IPS-11a (cell line): ENCODE measurements around the gene TSPAN12.
"Not testable (repeated sequence)": the region's sequence is repeated elsewhere in the genome, so short reads cannot be mapped to it uniquely, and the experiment has no call there.

Experiments
- H3K4me3 ChIP-seq: one replicate; pipeline ENCODE4 v1.5.1; 2013; ENCODE audit warnings: low read depth, low read length, control low read depth

Gene TSPAN12

GRCh38 chr7:120857588-120858573 is at the start of gene TSPAN12:
TSPAN12 (minus strand) TSS chr7:120858144; CDS start chr7:120856763, 1,381 bp downstream.
- peak within 1 kb of the TSS; percentile 60 for H3K4me3 ChIP-seq

DNA sequence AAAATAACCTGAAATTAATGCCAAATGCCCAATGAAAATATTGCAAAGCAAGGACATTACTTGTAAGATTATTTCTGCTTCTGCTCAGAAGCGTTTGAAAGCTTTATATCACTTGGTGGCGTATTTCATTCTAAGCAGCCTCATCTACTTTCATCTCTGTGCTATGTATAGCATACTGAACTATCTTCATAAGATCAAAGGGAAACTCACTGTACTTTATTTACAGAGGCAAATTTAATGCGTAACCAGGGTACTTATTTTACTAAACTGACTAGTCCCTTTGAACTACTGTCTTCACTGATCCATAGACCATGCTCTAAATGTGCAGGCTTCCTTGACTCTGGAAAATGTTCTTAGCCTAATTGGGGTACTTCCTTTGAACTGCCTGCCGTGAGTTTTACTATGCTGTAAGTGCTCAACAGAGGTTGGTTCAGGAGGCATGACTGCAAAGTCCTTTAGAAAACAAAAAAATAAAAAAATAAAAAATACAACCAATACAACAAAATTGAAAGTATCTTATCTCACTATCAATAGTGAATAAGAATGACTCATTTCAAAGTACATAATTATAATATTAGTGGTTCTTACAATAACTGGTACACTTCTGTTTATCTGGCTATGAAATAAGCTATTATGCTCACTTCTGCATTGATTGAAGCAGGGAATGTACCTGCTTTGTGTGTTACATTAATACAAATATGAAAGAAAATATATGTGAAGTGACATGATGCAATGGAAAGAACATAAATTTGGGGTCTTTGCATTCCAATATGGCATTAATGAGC is 41.0 kb upstream of the TSPAN12 start:
- no peak overlapping the region for H3K4me3 ChIP-seq

- not testable (repeated sequence) for H3K4me3 ChIP-seq
Measured at GRCh38 chr7:120895253-120895652, 37.3 kb upstream of the TSPAN12 start.

GRCh38 chr7:120885602-120886001 is 27.7 kb upstream of the TSPAN12 start:
- not testable (repeated sequence) for H3K4me3 ChIP-seq

DNA sequence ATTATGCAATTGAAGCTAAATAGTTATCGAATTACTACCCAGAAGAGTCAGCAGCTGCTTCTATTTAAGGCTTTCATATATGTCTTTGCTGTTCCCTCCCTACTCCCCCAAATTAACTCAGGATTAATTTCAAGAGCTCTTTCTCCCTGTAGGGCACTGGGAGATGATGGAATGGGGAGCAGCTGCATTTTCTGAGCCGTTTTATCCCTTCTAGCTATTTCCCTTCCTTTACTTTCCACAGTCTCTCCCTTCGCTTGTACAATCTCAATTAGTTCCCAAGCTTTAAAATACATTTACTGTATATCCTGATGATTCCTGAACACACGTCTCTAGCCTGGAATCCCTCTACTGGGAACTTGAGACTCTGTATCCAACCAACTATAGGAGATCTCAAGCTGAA is 19.8 kb upstream of the TSPAN12 start:
- H3K4me3 ChIP-seq, result no peak overlapping the region

DNA sequence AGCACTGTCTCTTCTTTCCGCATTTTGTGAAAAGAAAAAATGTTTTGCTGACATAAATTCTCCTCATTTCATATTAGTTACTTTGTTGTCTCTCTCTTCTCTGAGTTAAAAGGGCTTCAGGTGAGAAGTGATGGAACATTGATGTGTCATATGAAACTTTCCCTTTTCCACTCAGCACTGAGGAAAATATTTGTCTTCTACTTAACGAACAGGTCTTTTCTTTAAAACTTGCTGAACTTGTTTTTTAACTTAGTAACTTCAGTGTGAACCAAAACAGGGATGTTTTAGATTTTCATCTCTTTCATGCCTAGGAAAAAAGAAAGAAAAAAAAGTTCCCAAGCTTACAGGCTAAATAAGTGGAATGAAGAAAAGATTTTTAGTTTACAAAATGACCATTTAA is 19.0 kb upstream of the TSPAN12 start:
- no peak overlapping the region for H3K4me3 ChIP-seq

DNA sequence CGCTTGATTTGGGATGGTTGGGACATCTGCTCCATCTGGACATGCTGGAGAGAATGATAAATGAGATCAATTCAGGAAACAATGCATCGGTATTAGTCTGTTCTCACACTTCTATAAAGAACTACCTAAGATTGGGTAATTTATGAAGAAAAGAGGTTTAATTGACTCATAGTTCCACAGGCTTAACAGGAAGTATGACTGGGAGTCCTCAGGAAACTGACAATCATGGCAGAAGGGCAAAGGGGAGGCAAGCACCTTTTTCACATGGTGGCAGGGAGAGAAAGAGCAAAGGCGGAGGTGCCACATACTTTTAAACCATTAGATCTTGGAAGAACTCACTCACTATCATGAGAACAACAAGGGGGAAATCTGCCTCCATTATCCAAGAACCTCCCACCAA is 16.8 kb upstream of the TSPAN12 start:
- H3K4me3 ChIP-seq, result no peak overlapping the region

DNA sequence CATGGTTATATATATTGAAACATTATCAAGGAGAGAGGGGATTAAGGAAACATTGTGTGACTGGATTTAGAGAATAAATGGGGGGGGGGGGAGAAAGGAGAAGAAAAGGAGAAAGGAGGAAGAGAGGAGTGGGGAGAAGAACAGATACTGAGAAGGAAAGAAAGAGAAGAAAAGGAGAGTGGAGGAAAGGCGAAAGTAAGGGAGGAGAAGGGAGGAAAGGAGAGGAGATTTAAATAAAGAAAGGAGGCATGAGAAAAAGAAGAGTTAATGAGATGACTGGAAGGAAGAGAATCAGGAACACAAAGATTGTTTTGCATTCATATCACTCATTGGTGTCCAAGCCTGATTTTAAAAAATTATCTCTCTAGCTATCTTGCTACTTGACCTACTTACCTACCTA is 16.1 kb upstream of the TSPAN12 start:
- H3K4me3 ChIP-seq, result no peak overlapping the region

DNA sequence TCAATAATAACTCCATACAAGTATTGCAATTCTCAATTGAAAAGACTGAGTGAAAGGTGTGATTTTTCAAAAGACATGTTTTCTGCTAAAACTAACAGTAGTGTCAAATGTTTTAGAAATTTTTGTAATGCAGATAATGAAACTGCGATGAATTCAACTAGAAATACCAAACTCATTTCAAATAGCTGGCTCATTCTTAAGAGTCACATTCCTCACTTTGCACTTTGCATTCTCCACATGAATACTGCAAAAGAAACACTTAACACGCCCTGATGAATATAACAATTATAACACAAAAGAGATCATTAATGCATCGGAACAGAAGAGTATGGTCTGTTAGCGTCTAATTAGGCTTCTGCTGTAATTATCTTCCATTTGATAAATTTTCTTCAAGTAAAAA is 15.5 kb upstream of the TSPAN12 start:
- H3K4me3 ChIP-seq, result no peak overlapping the region

DNA sequence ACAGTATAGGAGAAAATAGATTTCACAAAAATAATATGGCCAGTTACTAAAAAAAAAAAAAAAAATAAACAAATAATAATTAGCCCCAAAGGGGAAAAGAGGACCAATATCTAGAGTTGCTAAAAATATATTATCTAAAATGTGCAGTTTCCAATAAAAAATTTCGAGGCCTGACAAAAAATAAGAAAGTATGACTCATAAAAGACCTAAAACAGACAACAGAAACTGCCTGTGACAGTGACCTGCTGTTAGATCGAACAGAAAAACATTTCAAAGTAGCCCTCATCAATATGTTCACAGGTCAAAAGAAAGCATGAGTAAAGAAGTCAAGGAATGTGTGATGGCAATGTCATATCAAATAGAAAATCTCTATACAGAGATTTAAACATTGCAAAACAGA is 11.8 kb upstream of the TSPAN12 start:
- no peak overlapping the region for H3K4me3 ChIP-seq

DNA sequence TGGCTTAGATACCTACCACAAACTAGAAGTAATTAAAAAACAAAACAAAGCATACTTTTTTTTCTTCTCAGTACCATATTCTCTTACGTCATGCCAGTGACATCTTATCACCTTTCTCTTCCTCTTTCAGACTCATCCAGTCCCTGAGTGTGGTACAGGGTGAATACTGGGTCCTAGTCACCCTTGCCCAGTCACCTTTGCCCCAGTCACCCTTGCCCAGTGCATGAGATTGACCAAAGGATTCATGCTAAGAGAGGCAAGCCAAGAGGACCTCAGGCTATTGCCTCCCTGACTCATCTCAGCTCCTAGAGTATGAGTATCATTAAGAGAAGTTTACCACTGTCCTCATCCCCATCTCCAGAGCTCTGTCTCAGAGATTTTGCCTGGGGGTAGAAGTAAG is 10.0 kb upstream of the TSPAN12 start:
- H3K4me3 ChIP-seq, result no peak overlapping the region

GRCh38 chr7:120865191-120865981 is 7.4 kb upstream of the TSPAN12 start:
- H3K4me3 ChIP-seq, result no peak overlapping the region

DNA sequence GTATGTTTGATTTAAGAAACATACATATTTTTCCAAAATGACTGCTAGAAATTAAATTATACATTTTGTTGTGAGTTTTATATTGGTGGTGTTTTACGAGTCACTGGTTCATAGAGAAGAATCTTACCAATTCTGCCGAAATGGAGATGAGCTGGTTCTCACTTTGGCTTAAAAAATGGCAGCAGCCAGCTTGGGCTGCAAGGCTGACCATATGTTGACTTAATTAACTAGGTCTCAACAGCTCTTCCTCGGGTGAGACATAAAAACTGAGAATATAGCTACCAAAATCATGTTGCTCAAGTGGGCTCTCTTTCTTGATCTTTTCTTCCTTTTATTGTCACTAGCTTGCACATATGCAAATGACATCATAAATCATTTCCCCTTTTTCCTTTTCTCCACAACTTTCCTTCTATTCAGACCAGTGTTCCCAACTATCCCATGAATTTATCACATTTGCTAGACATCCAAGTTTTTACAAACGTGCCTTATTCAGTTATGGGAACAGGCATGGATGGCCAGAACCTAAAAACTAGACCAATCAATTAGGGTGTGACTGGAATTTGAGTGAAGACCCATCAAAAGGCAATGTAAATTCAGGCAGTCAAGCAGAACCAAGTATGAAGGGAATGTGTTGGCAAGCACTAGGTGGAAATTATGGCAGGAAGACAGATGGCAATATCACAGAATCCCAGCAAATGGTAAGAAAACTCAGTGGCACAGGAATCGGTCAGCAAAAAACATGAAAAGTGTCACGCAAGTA is 6.4 kb upstream of the TSPAN12 start:
- H3K4me3 ChIP-seq, result no peak overlapping the region

DNA sequence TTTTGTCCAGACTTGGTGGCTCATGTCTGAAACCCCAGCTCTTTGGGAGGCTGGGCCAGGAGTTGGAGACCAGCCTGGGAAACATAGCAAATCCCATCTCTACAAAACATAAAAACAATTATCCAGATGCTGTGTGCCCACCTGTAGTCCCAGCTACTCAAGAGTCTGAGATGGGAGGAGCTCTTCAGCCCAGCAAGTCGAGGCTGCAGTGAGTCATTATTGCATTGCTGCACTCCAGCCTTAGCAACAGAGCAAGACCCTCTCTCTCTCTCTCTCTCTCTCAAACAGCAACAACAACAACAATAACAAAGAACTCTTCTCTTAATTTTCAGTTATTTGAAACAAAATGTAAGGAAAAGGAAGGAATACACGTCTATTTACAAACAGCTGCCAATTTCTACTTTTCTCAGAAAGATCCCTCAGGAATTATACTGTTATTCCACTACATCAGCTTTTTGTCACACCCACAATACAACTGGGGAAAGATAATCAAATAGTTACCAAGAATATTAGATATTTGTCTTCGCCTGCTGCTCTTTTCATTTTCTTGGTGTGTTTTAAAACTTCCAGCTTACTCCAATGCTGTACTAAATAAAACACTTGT is 5.1 kb upstream of the TSPAN12 start:
- H3K4me3 ChIP-seq, result no peak overlapping the region

- no peak overlapping the region for H3K4me3 ChIP-seq
Measured at GRCh38 chr7:120860156-120860555, 2.2 kb upstream of the TSPAN12 start.

- H3K4me3 ChIP-seq, result no peak overlapping the region
Measured at GRCh38 chr7:120859459-120859858, 1.5 kb upstream of the TSPAN12 start.

GRCh38 chr7:120856621-120857352 is 1.2 kb downstream of the TSPAN12 start:
- peak overlapping the region; percentile 60 for H3K4me3 ChIP-seq

DNA sequence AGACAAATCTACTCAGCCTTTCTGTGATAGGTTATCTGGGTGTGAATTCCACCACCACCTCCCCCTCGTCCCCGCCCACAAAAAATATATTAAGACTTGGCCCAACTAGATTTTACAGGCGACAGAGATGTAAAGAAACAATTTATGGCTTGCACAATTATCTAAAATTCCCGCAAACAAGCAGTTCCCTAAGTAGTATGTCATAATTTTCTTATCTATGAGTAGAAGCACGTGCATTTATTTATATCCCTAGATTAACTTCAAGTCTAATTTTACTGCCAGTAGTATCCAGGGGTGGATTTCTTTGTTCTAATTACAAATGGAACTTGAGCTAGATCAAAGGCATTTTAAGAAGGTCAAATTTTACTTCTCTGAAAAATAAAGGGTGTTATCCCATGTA is 1.7 kb downstream of the TSPAN12 start:
- H3K4me3 ChIP-seq, result peak overlapping the region; percentile 60

DNA sequence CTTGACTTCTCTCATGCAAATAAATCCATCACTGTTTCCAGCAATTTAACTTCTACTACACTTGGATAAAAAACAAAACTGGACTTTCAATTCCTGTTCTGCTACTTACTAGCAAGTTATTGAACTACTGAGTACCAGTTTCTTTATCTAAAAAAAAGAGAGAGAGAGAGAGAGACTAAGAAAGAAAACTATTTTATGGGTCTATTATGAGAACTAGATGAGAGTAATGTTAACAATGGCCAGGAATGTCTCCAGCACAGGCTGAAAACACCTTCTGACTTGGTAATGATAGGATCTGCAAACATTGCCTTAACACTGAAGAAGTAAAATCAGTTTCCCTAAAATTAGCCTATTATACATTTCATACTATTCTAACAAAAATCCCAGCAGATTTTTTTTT is 5.2 kb downstream of the TSPAN12 start:
- no peak overlapping the region for H3K4me3 ChIP-seq
